ENCODE data around the gene KRTAP5-10.

DNA sequence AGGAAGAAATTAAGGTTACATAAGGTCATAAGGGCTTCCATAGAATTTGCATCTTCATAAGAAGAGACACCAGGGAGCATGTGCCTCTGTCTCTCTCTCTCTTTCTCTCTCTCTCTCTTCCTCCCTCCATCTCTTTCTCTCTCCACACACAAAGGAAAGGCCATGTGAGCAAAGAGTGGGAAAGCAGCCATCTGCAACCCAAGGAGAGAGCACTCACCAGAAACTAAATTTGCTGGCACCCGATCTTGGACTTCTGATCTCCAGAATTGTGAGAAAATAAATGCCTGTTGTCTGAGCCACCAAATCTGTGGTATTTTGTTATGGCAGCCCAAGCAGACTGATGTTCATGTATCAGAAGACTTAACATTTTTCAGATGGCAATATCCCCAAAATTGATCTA lies 6.4 kb upstream of the KRTAP5-10 start:
- TF ChIP-seq, protein P1, sequence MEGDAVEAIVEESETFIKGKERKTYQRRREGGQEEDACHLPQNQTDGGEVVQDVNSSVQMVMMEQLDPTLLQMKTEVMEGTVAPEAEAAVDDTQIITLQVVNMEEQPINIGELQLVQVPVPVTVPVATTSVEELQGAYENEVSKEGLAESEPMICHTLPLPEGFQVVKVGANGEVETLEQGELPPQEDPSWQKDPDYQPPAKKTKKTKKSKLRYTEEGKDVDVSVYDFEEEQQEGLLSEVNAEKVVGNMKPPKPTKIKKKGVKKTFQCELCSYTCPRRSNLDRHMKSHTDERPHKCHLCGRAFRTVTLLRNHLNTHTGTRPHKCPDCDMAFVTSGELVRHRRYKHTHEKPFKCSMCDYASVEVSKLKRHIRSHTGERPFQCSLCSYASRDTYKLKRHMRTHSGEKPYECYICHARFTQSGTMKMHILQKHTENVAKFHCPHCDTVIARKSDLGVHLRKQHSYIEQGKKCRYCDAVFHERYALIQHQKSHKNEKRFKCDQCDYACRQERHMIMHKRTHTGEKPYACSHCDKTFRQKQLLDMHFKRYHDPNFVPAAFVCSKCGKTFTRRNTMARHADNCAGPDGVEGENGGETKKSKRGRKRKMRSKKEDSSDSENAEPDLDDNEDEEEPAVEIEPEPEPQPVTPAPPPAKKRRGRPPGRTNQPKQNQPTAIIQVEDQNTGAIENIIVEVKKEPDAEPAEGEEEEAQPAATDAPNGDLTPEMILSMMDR (IDR thresholded peaks at IDR 0.05), result no peak
- no peak for TF ChIP-seq POLR2A (IDR thresholded peaks at IDR 0.05)
